Measurements from ENCODE around the gene FAT1.

- no peak for TF ChIP-seq POLR2A (IDR thresholded peaks at IDR 0.05)
- TF ChIP-seq, protein P1, sequence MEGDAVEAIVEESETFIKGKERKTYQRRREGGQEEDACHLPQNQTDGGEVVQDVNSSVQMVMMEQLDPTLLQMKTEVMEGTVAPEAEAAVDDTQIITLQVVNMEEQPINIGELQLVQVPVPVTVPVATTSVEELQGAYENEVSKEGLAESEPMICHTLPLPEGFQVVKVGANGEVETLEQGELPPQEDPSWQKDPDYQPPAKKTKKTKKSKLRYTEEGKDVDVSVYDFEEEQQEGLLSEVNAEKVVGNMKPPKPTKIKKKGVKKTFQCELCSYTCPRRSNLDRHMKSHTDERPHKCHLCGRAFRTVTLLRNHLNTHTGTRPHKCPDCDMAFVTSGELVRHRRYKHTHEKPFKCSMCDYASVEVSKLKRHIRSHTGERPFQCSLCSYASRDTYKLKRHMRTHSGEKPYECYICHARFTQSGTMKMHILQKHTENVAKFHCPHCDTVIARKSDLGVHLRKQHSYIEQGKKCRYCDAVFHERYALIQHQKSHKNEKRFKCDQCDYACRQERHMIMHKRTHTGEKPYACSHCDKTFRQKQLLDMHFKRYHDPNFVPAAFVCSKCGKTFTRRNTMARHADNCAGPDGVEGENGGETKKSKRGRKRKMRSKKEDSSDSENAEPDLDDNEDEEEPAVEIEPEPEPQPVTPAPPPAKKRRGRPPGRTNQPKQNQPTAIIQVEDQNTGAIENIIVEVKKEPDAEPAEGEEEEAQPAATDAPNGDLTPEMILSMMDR (IDR thresholded peaks at IDR 0.05), result no peak
Observed at GRCh38 chr4:186708554-186708953, 15.1 kb downstream of the FAT1 start.

Measured in suprapubic skin (tissue), 3 donors.